HG03432 (cell line): ENCODE measurements around the gene FAM222B.
"Not testable (repeated sequence)": the region's sequence is repeated elsewhere in the genome, so short reads cannot be mapped to it uniquely, and the experiment has no call there.

Source experiments
- ATAC-seq: cut with Tn5 transposase; IDR thresholded peaks from one replicate; pipeline ENCODE4 v1.9.1; 2021; ENCODE audit warnings: mild to moderate bottlenecking, moderate library complexity; ENCODE audit not compliant: unreplicated experiment

Gene FAM222B

GRCh38 chr17:28733346-28733745, 109.2 kb downstream of the FAM222B start:
- ATAC-seq, result no peak

GRCh38 chr17:28729950-28730330, 112.7 kb downstream of the FAM222B start:
- no peak for ATAC-seq

GRCh38 chr17:28728364-28729200, 114.0 kb downstream of the FAM222B start, which contains the start of gene NEK8:
NEK8 (plus strand) TSS chr17:28728788; CDS start chr17:28728814, 26 bp downstream.
- peak; percentile 46 for ATAC-seq

- ATAC-seq, result peak; percentile 40
These were observed 115.7 kb downstream of the FAM222B start for GRCh38 chr17:28726627-28727491.

- peak; percentile 16 for ATAC-seq
These were observed 116.4 kb downstream of the FAM222B start, which contains the start of gene TLCD1 for GRCh38 chr17:28726226-28726626. TLCD1 (minus strand) TSS chr17:28726233; CDS start chr17:28726097, 136 bp downstream.

GRCh38 chr17:28725660-28726225, 116.8 kb downstream of the FAM222B start:
- ATAC-seq, result peak; percentile 1

GRCh38 chr17:28725166-28725659, 117.4 kb downstream of the FAM222B start:
- no peak for ATAC-seq

- no peak for ATAC-seq
These were observed 118.0 kb downstream of the FAM222B start for GRCh38 chr17:28724500-28725165.

- ATAC-seq, result not testable (repeated sequence)
These were observed 118.6 kb downstream of the FAM222B start for GRCh38 chr17:28723836-28724499.

- no peak for ATAC-seq
These were observed 119.3 kb downstream of the FAM222B start for GRCh38 chr17:28723159-28723835.

GRCh38 chr17:28722417-28723158, 120.0 kb downstream of the FAM222B start:
- no peak for ATAC-seq

- ATAC-seq, result not testable (repeated sequence)
These were observed 121.6 kb downstream of the FAM222B start for GRCh38 chr17:28720997-28721329.

- ATAC-seq, result no peak
These were observed 122.2 kb downstream of the FAM222B start for GRCh38 chr17:28720247-28720996.

GRCh38 chr17:28719021-28719433, 123.6 kb downstream of the FAM222B start:
- ATAC-seq, result no peak

- no peak for ATAC-seq
These were observed 124.1 kb downstream of the FAM222B start for GRCh38 chr17:28718333-28719020.

- no peak for ATAC-seq
These were observed 124.8 kb downstream of the FAM222B start, which contains the start of gene RAB34 for GRCh38 chr17:28717578-28718332. RAB34 (minus strand) TSS chr17:28717868; CDS start chr17:28717266, 602 bp downstream.
